Measurements from ENCODE around the gene PRSS21. TPM values are rescaled to one million over a fixed set of nuclear protein-coding genes. Genes with fewer than 3 reads are reported as not detected.

PRSS21 gene
- total RNA-seq, 1 donor from 2014 or later: not detected

DNA sequence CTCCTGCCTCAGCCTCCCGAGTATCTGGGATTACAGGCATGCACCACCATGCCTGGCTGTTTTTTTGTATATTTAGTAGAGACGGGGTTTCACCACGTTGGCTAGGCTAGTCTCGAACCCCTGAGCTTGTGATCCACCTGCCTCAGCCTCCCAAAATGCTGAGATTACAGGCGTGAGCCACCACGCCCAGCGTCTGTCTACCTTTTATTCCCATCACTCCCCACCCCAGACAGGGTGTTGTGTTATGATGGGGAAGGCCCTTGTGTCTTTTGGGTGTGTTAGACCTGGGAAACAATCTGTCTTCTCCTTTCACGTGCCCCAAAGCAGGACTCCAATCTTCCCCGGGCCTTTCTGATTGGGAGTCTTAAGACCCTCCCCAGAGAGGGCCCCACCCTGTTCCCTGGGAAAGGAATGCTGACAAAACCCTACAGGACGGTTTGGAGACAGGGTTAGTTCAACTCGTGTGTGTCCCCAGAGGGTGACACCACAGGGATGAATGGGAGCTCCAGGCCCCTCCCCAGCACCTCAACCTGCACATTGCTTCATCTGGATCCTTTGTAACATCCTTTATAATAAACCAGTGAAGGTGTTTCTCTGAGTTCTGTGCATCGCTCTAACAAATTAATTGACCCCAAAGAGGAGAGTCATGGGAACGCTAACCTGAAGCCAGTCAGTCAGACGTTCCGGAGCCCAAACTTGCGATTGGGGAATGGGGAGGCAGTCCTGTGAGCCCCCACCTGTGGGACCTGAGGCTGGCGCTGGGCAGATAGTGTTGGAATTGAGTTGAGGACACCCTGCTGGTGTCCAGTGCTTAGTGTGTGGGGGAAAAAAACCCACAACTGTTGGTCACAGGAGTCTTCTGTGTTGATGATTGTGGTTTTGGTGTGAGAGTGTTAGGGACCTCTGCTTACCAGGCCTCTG lies 36.8 kb upstream of the PRSS21 start:
- no peak for DNase-seq (ENCODE audit: low read depth)

DNA sequence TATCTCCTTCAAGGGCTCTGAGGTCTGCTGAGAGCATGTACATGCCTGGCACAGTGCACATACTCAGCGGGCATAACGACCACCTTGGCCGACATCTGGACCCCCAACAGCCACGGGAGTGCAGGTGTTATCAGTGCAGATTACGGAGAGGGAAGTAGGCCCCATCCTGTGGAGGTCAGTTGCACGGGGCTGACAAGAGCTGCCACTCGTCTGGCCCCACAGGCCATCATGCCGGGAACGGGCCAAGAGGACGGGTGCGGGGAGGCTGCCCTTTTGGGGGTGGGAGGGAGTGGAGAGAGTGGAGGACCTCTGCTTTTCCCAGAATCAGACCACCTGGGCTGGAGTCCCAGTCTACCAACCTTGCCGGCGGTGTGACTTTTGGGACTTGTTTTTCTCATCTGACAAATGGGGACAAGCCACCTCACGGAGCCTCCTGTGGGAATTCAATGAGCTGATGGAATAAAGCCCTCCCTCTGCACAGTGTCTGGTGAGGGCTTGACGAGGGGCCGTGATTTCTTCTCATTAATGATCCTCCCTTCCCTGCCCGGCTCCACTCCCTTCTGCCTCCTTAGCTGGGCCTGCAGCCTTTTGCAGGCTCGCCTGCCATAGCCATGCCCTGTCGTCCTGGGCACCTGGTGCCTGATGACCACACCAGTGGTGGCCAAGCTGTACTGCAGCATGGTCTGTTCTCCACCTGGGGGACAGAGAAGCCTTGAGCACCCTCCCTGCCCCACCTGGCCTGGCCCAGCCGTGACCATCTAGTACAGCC lies 34.3 kb upstream of the PRSS21 start:
- DNase-seq (ENCODE audit: low read depth): no peak

DNA sequence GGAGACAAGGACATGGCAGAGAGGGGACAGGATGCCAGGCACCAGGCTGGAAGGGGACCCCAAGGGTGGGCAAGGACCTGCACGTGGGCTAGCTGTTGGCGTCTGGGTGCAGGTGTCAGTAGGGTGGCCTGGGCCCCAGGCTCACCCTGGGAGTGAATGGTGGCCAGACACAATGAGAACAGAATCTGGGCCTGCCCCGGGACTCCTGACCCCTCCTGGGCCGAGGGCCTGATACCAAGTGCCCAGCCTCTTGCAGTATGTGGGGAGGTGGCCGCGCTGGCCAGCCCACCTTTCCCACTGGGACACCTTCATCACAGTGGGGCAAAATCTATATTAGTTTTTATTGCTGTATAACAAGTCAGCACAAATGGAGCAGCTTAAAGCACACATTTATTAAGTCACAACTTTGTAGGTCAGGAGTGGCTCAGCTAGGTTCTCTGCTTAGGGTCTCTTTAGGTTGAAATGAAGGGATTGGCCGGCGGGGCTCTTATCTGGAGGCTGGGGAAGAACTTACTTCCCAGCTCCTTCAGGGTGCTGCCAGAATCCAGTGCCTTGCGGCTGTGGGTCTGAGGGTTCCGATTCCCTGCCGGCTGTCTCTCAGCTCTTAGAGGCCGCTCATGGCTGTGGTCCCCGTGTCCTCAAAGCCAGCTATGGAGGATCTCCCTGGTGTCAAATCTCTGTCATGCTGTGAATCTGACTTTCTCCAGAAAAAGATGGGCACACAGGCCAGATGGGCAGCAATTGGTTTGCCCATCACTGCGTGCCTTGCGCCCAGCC lies 33.3 kb upstream of the PRSS21 start:
- no peak for DNase-seq (ENCODE audit: low read depth)

DNA sequence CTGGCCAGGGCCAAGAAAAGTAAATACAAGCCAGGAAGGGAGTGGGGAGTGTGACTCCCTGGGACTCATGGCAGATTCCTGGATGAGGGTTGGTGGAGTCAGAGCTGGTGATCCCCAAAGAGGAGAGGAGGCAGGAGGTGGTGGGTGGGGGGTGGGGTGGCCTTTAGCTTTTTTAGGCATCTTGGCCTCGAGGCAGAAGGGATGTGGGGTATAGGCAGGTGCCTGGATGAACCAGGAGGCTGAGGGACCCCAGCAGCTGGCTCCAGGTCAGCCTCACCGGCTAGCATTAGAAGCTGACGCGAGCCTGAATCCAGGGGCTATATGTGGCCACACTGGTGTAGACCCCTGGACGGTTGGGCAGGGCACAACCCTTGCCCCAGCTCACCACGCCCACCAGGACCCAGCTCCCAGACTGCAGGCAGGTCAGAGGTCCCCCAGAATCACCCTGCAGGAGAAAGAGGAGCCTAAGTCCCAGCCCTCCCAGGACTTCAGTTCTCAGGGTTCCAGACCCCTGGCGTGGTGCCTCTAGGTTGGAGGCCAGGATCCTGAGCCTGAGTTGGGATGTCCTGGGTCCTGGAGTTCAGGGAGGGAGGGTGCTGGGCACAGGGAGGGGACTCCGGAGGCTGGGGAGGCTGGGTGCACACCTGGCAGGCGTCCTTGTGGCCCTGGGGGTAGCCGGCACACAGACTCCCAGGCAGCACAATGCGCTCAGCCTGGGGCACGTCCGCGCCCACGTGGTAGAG lies 32.5 kb upstream of the PRSS21 start:
- no peak for DNase-seq (ENCODE audit: low read depth)

DNA sequence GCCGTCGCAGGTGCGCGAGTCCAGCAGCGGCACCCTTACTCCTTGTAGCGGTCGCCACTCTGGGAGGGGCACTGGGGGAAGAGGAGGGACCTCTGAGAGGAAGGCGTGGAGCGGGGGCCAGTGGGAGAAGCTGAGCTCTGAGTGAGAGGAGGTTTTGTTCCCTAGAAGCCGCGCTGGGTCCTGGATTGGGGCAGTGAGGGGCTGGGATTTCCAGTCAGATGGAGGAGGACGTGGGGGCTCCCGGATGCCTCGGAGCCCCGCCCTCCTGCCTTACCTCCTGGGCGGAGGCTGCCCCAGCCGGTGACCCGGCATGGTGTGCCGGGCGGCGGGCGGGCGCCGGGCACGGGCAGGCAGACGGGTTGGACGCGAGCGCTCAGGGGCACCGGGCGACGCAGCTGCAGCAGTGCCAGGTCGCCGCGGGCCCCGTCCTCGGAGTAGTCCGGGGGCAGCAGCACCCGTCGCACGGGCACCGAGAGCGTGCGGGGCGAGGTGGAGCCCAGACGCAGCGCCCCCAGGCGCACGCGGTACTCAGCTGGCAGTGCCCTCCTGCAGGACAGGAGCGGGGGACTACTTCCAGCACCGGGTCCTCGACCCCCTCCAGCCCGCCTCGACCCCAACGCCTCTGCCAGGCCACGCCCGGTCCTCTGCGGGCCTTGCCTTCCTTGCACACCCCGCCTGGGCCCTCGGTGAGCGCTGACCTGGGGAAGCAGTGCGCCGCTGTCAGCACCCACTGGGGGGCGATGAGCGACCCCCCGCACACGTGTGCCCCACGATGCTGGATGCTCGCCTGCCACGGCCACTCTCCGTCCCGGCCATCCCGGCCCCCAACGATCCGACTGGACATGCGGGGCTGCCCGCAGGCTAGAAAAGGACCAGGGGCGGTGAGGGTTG lies 31.7 kb upstream of the PRSS21 start:
- no peak for DNase-seq (ENCODE audit: low read depth)

DNA sequence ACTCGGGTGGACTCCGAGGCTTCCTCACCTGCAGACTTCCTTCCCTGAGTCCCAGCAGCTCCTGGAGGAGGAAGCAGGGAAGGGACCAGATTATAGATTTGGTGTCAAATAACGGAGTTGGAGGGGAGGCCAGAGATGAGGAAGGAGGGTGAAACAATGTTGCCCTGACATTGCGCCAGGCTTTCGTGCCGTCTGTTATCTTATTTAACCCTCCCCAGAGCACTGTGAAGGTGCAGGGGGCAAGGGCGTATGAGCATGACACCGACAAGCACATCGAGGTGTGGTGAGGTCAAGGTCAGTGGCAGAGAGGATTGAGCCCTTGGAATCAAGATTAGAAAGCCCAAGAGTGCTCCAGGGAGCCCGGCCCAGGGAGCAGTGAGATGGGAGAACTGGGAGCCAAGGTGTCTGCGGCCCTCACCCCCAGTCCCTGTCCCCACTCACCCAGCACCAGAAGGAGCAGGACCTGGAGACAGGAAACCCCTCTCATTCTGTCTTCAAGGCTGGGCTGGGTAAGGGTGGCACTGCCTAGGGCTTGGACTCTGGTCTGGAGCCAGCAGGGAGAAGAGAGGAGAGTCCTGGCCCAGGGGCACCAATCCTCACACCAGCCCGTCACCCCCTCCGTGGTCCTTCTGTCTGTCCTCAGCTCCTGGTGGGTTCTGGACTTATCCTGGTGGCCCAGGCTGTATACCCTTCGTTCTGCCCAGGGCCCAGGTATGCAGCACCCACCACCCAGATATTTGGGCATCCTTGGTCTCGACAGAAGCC lies 30.8 kb upstream of the PRSS21 start:
- DNase-seq (ENCODE audit: low read depth): no peak

DNA sequence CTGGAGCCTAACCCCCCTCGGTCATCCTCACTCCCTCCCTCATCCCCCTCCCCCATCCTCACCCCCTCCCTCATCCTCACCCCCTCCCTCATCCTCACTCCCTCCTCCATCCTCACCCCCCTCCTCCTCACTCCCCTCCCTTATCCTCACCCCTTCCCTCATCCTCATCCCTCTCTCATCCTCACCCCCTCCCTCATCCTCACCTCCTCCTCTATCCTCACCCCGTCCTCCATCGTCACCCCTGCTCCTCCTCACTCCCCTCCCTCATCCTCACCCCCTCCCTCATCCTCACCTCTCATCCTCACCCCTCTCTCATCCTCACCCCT lies 30.2 kb upstream of the PRSS21 start:
- no peak for DNase-seq (ENCODE audit: low read depth)

DNA sequence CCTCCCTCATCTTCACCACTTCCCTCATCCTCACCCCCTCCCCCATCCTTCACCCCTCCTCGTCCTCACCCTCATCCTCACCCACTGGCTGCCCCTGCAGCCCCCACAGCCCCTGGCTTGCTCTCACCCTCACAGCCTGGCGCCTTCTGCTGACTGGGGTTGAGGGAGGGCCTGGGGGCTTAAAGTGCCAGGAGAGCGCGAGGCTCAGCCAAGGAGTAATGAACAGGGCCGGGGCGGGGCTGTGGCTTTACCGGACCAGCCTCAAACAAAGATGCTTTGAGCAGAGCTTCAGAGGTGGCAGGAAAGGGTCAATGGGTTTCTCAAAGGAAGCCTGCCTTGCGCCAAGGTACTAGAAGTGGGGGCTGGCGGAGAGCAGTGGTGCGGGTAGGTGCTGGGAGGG lies 29.6 kb upstream of the PRSS21 start, which contains the start of gene PRSS33:
Gene PRSS33, minus strand, starts transcription at position 155 of the 400 bp plus-strand sequence. CDS start 1,013 bp downstream, outside the sequence.
- no peak for DNase-seq (ENCODE audit: low read depth)

DNA sequence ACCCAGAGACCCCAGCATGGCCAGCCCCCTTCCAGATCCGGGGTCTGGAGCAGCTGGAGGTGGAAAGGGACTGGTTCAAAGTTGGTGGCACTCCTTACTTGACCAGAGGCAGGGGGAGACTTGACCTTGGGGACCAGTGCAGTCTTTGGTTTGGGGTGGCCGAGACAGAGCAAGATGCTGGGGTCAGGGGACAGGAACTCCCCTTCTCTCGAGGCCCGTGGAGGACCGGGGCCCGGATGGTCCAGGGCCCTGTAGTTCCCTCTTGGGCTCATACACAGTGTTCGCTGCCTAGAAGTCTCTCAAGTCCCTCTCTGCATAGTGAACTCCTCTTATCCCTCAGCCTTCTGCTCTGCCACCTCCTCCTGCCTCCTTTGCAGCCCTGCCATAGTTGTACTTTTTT lies 29.1 kb upstream of the PRSS21 start:
- DNase-seq (ENCODE audit: low read depth): no peak

DNA sequence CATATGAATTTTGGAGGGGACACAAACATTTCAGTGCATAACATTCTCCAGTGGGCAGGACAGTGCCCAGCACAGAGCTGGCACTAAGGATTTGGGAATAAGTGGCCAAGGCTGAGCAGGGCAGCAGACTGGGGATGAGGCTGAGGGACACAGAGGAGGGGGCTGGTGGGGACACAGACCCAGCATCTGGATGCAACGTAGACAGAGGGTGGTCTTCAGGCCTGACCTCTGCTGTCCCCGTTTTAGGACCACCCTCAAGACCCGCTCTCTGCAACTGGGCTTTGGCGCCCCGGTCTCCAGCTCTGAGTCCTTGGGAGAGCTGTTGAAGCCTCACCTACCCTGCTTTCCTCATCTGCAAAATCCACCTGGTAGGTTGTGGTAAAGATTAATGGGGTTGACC lies 26.4 kb upstream of the PRSS21 start:
- no peak for DNase-seq (ENCODE audit: low read depth)

DNA sequence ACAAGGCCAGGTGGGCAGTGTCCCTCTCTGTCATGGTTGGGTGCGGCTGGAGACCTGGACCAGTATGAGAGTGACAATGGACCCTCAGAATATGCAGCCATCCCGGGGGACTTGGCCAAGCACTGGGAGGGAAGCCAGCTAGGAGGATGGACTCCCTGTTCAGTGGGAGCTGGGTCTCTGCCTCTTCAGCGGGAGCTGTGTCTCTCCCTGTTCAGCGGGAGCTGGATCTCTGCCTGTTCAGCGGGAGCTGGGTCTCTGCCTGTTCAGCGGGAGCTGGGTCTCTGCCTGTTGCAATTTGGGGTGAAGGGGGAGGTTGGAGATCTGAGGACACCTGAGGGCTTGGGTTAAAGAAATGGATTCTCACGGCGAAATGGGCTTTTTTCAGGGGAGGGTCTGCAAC lies 25.9 kb upstream of the PRSS21 start:
- DNase-seq (ENCODE audit: low read depth): no peak

DNA sequence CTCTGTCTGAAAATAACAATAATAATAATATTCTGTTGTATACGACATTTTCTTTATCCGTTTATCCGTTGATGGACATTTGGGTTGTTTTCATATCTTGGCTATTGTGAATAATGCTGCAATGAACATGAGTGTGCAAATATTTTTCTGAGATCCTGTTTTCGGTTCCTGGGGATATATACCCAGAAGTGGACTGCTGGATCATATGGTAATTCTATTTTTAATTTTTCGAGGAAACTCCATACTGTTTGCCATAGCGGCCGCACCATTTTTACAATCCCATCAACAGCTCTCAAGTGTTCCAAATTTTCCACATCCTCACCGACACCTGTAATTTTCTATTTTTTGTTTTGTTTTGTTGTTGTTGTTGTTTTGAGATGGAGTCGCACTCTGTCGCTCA lies 24.1 kb upstream of the PRSS21 start:
- DNase-seq (ENCODE audit: low read depth): no peak

DNA sequence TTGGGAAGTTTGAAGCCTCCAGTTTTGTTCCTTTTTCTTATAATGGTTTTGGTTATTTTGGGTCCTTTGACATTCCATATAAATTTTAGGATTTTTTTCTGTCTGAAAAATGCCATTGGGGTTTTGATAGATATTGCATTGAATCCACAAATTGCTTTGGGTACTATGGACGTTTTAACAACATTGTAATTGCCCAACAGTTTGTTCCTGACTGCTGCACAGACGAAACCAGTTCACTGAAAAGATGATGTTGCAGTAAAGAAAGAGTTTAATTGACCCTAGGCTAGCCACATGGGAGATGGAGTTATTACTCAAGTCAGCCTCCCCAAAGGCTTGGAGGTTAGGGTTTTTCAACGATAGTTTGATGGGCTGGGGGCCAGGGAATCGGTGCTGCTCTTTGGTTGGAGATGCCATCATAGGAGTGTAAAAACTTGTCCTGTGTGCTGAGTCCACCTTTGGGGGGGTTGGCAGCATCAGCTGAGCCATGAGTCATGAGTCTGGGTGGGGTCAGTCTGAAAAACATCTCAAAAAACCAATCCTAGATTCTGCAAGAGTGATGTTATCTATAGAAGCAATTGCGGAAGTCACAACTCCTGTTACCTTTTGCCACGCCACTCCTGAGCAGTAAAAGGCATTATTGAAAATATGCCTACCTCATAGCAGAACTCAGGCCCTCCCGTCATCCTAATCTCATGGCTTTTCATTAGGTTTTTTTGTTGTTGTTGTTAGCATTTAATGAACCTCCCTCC lies 21.5 kb upstream of the PRSS21 start:
- no peak for DNase-seq (ENCODE audit: low read depth)

DNA sequence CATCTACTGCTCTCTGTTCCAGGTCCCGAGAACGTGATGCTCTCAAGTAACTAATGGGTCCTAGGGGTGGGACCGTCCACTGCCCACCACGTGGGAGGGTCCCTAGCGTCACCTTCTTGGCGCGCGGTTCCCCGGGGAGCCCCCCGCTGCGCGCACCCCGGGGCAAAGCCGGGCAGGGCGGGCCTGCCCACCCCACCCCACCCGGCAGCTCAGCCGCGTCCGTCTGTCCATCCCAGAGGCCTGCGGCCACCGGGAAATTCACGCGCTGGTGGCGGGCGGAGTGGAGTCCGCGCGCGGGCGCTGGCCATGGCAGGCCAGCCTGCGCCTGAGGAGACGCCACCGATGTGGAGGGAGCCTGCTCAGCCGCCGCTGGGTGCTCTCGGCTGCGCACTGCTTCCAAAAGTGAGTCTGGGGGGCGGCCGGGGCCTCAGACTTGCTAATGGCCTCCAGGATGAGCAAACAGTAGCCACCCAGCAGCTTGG lies 18.3 kb upstream of the PRSS21 start:
- DNase-seq (ENCODE audit: low read depth): no peak

DNA sequence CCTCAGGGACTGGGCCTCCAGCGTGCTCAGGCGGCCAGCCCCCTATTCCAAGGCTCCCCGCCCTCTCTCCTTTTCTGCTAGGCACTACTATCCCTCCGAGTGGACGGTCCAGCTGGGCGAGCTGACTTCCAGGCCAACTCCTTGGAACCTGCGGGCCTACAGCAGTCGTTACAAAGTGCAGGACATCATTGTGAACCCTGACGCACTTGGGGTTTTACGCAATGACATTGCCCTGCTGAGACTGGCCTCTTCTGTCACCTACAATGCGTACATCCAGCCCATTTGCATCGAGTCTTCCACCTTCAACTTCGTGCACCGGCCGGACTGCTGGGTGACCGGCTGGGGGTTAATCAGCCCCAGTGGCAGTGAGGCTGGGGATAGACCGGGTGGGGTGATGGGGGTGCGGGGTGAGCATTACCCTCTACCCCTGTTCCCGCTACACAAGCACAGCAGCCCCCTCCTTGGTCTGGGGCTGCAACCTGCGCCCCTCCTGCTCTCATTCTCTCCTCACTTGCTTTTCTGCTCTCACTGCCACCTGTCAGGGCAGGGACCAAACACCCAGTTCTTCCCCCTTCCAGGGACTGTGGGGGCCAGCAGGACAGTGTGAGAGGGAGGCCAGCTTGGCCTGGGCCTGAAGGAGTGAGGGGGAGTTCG lies 17.7 kb upstream of the PRSS21 start:
- DNase-seq (ENCODE audit: low read depth): no peak

DNA sequence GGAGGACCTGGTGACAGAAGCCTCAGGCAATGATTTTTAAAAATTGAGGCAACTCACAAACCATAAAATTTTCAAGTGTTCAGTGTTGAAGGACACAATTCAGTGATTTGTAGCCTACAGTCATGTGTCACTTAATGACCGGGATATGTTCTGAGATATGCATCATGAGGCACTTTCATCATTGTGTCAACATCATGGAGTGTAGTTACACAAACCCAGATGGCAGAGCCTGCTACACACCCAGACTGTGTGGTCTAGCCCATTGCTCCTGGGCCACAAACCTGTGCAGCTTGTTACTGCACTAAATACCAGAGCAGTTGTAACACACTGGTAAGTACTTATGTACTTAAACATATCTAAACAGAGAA lies 17.2 kb upstream of the PRSS21 start:
- no peak for DNase-seq (ENCODE audit: low read depth)

DNA sequence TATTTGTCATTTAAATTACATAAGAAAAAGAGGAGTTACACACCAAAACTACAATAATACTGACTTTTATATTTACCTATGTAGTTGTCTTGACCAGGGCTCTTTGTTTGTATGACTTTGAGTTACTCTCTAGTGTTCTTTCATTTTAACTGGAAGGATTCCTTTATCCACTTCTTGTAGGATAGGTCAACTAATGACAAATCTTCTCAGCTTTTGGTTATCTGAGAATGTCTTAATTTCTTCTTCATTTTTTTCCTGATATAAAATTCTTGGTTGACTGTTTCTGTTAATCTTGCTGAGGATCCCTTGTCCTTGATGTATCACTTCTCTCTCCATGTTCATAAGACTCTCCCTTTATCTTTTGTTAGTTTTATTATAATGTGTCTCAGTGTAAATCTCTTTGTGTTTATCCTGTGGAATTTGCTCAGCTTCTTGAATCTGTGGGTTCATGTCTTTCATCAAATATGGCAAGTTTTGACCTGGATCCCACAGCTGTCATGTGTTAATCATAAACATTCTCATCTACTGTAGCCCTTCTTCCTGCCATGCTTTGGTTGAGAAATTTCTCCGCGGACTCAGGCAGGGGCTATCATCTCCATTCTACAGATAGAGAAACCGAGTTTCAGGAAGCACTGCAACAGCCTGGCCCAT lies 13.4 kb upstream of the PRSS21 start:
- no peak for DNase-seq (ENCODE audit: low read depth)

Data from myocyte (in vitro differentiated cells).